ENCODE results near the gene MAL.
A peak's percentile ranks its signal among the peaks of the same experiment; 100 is the strongest.

The MAL gene

DNA sequence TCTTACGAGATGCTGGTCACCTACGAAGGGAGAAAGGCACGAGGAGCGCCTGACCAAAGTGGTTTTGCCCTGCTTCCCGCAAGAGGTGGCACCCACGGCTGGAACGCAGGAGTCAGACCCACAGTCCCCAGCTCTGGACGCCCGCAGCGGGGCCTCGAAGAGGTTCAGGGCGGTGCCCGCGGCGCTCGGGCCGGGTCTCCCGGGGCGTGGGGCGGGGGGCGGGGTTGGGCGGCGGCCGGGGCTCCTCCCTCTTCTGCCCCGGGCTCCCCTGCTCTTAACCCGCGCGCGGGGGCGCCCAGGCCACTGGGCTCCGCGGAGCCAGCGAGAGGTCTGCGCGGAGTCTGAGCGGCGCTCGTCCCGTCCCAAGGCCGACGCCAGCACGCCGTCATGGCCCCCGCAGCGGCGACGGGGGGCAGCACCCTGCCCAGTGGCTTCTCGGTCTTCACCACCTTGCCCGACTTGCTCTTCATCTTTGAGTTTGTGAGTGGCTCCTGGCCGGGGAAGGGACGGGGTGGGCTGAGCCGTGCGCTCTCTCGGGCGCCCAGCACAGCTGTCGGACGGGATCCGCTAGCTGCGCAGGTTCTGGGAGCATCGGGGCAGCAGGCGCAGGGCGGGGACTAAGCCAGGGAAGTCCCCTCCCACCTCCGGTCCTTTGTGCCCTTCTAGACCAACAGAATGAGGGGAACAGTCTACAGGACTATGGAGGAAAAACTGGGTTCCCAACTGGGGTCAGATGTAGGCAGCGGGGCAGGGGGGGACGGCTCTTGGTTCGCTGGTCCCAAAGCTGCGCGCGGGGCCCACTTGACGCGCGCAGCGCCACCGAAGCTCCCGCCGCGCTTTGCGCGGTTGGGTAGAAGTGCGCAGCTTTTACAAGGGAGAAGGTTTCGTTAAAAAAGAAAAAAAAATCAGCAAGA is at the start of gene MAL:
Gene MAL, plus strand, starts transcription at position 303 of the 914 bp plus-strand sequence. Its CDS starts 85 bp downstream, at position 388.
- no peak for DNase-seq

DNA sequence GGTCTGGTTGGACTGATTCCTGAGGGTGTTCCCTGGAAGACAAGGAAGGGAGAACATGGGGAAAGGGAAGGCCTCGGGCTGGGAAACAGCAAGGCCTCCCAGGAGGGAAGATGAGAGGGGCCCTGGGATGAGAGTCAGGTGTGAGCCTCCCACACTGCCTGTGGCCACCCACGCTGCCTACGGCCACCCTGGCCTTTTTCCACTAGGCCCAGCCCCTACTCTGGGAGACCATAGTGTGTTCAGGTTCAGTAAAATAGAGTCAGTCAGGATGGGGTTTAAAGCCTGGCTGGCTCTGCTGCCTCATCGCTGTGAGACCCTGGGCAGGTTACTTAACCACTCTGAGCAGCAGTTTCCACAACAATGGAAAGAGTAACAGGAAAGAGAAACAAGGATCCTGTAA is 47.7 kb upstream of the MAL start:
- DNase-seq = no peak

DNA sequence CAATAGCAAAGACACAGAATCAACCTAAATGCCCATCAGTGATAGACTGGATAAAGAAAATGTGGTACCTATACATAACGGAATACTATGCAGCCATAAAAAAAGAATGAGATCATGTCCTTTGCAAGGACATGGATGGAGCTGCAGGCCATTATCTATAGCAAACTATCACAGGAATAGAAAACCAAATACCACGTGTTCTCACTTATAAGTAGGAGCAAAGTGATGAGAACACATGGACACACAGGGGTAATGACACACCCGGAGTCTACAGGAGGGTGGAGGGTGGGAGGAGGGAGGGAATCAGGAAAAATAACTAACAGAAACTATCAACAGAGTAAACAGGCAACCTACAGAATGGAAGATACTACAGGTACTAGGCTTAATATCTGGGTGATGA is 46.6 kb upstream of the MAL start:
- no peak for DNase-seq

DNA sequence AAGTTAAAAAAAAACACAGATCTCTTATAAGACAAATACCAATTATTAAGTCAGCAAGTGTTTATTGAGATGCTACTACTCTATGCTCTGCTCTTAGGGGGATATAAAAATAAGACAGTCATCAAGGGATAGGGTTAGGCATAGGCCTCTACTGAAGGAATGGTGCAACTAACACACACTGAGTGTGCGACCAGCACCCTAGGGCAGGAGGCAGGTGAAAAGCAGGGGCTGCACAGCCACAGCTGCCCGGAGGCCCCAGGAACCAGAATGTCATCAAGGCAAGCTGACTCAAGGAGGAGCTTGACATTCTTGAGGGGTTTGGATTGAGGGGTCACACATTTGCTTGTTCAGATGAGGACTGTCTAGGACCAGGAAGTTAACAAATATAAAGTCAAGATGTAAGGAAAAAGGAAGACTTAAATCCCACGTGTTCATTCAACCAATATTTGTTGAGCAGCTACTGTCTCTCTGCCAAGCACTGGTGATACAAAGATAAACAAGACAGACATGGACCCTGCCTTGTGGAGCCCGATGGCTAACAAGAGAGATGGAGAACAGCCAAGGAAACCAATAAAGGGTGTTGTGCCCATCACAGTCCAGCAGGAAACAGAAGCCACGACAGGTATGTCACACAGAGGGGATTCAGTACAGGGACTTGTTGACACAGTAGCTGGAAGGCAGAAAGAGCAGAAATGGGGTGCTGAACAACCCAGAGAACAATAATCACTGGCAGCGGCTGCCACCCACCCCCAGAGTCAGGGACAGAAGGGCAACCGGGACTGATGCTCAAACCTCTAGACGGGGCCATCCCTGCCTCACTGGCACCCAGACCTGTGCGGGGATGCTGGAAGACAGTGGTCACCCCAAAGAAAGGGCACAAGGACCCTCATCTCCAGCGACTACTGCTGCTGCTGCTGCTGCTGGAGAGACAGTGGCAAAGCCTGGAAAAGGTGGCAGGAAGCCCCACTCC is 45.8 kb upstream of the MAL start:
- no peak for DNase-seq

DNA sequence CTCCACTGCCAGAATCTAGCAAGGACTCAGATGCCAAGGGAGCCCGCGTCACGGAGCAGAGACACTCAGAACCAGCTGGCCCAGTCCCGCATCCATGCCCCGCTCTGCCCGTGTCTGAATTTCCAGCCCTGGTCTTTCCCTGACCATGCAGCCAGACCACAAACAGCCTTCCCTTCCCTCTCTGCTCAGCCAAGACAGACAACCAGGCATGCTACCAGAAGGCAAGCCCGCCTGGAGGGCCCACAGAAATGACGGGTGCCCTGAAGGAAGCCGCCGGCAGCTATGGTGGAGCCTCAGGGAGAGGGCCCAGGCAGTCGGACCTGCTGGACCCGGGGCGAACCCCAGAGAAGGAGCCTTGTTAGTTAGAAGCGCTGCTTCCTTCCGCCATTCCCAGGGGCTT is 45.1 kb upstream of the MAL start:
- DNase-seq = no peak

DNA sequence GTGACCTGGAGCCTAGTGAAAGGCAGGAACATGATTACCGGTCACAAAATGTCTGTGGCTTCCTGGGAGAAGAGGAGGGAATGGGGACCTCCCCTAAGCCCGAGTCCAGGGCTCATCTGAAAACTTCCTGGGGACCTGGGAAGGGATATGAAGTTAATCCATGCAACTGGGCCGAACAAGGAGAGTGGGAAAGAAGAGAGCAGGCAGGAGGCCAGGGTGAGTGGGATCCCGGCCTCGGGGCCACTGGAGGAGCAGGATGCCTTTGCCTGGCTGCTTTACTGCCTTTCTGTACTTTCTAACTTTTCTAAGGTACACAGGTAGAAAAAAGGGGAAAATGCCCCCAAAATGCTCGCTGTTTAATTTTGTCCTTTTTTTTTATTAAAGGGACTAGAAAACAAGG is 43.4 kb upstream of the MAL start:
- DNase-seq = no peak

DNA sequence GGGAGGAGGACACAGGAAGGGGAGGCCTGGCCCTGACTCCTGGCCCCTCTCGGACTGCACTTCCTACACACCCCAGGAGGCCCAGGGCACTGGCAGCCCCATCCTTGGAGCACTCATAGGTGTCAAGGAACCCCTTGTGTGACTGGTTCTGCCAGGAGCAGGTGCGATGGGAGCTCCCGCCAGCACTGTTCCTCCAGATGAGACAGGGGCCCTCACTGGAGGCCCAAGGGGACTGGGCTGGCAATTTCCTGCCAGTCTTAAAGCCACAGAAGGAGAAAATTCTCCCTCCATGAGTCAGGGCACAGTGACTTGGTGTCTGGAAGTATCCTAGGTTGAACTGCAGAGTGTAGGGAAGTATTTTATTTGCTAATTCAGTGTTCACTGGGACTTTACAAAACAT is 42.8 kb upstream of the MAL start:
- DNase-seq = no peak

DNA sequence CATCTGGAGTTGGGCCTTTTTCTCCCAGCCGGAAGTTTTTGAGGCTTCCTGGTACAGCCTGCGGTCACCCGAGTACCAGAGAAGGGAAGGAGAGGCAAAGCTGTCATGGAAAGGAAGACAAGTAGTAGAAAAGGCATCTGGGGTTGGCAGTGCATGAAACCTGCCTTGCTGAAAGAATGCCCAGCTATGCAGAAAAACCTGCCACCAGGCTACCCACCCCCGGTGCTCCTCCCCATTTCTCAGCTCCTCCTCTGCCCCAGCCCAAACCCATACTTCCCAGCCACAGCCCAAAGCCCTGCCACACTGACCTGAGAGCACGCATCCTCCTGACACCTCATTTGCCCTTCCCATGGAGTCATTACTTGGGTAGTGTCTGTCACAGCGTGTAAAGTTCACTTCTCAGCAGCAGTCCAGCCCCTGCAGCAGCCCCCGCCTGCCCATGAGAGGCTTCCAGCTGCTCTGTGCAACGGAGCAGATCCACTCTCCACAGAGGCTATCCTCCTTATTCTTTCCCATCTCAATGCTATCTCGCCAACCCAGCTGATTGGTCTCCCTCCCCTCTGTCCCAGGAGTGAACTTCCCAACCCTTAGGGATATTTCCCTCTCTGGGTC is 40.4 kb upstream of the MAL start:
- no peak for DNase-seq

DNA sequence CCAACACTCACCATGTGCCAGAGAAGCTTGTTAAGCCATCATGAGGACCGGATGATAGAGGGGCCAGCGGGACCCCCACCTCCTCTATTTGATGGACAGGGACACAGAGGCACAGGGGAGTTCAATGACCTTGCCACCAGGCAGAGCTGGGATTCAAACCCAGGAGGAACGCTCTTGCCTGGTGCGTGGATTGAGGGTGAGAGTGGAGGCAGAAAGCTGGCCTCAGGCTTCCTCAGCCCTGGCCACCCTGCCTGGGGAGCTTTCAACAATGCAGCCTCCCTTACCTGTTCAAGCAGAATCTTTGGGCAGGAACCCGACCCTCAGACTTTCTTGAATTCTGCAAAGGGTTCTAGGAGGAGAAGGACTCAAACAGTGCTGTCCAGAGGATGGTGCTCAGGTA is 39.9 kb upstream of the MAL start:
- no peak for DNase-seq

DNA sequence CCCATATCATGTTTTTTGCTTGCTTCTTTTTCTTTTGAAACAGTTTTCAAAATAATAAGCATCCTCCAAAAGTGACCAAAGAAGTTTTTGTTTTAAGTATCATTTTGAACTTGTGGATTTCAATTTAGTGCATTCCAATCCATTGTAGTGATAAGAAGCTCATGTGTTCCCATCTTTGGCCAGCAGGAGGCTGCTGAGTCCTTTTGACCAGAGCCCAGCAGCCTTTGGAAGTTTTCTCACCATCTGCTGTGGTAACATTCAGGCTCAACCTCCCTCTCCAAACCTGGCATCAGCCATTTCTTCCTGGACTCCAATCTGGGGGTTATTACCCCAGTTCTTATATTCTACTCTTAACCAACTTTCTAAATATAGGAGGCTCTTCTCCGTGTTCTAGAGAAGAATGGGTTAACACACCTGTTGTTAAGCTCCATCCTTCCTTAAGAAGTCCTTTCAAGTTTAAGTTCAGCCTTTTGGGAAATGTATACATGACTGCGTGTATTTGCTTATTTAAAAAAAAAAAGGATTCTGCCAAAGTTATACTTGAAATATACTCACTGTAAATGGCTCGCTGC is 39.0 kb upstream of the MAL start:
- DNase-seq = peak; percentile 5

DNA sequence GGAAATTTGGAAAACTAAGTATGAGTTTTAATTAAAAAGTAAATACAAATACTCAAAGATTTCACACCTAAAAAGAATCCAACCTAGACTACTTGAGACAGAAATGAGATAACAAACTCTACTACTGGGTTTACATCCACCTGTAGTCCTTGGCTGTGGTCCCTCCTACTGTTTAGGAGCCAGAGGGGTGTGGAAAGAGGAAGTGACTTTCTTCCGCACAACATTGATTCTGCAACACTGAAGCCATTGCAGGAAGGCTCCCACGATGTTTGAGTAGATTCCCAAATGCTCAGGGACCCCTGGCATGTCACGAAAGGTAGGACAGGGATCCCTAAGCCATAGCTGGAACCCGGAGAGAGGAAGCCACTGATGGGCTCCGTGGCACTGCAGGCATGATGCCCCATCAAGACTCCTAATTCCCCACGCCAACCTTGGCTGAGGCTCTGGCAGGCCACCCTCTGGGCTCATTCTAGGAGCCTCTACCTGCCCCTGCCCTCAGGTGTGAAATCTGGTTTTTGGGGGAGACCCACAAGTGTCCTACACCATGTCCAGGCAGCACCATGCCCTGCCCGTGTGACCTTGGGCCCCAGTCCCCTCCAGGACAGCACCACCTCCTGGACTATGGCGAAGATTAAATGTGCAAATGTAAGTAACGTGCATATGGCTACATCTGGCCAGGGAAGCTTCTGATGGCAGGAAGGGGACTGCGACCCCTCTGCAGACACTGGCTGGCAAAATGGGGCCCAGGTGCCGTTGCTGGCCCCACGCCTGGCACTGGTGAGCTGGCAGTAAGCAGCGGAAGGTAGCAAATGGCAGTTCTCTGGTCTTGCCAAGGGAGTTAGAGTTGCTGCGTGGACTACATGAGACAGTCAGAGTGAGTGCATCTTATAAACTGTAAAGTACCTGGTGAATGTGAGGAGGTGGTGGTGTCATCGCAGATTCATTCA is 38.2 kb upstream of the MAL start:
- no peak for DNase-seq

DNA sequence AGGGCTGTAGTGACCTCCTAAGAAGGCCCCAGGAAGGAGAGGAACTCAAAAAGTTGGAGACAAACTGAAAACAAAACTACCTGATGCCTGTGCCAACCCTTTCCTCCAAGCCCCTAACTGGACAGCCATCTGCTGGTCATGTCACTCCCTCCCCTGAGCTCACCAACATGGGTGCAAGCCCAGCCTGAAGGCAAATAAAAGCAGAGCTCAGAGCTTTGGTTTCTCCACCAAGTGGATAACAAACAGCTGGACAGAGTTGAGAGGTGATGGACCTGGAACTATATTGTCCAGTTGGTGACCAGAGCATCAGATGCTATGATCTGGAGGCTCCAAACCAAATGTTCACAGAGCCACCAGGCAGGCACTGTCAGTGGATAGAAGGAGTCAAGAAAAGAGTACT is 34.6 kb upstream of the MAL start:
- DNase-seq = no peak

DNA sequence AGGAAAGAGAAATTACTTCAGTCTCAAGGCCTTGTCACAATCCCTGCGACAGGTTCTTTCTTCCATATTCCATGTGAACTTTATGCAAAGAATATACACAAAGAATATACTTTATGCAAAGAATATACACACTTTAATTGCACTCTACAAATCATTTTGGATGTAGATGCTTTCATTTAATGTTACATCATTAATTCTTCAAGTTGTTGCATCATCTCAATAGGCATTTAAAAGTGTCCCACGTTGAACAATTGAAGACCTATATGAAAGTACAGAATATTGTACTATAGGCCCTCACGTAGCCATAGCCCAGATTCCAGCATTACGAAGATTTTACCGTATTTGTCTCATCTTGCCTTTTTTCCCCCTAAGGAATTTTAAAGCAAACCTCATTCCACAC is 33.1 kb upstream of the MAL start:
- DNase-seq = no peak

DNA sequence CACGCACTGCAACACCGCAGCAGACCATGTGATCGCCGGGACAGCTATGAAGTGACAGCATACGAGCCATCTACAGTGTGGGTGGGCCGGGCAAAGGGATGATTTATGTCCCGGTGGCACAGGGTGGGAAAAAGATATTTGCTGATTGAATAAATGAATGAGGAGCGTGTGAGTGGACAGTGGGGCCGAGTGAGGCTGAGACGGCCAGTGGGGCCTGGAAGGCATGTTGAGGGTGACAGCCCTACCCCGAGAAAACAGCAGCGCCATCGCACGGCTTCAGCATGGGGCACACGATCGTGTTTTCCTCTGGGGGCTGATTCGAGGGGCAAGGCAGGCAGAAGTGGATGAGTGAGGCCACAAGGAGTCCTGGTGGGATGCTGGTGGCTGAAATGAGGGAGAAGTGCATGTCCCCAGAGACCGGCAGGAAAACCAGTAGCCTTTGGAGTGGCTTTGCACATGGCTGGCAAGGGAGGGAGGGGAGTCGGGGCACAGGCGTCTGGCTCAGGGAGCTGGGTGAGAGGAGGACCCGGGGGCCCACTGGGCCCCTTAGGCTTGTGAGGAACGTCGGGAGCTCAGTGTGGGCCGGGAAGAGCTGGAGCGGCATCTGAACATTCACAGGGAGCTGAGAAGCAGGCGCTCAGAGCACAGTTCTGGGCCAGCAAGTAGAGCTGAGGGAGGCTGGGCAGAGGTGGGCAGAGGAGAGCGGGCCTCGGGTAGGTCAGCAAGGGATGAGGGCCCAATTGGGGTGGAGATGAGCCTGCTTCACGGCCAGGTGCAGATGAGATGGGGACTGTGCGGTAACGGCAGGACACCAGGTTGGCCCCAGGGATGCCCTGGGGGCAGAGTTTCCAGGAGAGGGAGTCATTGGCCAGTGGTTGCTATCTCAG is 32.1 kb upstream of the MAL start:
- no peak for DNase-seq

DNA sequence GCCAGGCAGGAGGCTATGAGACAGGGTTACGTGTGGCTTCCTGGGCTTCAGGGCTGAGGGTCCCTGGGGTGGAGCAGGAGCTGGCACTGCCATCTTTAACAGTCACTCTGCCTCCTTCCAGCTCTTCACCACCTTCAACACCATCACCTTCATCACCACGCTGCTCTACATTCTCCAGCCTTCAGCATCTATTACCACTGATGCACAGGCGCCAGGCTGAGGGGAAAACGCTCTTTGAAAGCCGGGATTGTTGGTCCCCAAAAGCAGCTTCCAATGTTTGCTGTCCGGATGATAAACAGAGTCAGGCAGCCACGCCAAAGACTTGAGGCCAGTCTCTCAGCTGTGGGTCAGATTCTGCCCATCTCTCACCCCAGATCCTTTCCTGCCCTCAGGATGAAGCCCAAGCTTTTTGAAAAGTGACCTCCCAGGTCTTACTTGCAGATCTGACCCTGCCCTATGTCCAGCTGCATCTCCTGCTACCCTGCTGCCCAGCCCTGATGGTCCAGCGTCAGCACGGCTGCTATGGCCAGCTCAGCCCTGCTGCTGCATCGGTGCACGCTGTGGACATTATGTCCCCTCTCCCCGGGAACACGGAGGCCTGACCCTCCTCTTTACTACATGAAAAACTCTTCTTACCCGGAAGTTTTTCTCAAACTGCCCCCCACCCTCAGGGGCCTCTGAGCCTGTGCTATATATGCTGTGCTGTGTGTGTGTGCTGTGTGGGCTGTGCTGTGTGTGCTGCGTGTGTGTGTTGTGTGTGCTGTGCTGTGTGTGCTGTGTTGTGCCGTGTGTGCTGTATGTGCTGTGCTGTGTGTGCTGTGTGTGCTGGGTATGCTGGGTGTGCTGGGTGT is 31.2 kb upstream of the MAL start:
- no peak for DNase-seq

DNA sequence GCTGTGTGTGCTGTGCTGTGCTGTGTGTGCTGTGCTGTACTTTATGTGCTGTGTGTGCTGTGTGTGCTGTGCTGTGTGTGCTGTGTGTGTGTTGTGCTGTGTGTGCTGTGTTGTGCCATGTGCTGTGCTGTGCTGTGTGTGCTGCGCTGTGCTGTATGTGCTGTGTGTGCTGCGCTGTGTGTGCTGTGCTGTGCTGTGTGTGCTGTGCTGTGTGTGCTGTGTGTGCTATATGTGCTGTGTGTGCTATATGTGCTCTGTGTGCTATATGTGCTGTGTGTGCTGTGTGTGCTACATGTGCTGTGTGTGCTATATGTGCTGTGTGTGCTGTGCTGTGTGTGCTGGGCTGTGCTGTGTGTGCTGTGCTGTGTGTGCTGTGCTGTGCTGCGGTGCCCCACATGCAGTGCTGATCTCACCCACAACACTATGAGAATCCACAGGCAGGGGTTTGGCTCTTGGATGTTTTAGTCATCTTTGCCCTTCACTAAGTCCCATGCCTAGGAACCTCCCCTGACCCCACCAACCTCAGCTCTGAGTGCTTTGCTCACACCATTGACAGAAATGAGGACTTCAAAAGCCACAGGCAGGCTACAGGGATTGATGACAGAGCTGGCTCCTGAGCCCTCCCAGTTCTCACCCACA is 30.5 kb upstream of the MAL start:
- no peak for DNase-seq

DNA sequence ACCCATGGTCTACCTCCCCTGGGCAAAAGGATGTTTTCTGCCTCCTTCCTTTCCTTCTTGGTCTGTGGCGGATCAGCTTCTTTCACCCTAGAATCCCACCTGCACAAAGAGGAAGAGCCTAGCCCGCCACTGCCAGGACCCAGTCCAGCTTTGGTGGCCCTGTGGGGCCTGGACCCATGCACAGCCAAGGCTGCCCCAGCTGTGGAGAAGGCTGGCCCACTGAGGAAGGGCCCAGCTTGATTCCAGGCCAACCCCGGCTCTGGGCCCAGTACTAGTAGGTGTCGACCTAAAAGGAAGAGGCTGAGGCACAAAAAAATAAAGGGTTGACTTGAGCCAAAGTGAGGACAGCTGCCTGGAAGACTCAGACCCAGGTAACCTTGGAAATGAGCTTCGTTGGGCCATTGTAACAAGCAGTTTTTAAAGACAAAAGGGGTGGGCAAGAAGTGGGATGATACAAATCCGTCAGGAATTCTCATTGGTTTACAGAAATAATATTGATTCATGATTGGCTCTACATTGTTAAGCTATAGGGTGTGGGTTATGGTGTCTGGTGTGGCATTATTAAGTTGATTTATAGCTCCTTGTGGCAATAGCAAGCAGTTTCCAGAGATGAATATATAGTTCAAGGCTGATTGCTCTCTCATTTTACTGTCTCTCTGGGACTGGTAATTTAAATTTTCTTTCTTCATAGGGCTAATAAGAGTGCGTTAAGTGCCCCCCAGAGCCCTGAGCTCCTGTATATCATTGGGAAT is 29.8 kb upstream of the MAL start:
- DNase-seq = no peak

DNA sequence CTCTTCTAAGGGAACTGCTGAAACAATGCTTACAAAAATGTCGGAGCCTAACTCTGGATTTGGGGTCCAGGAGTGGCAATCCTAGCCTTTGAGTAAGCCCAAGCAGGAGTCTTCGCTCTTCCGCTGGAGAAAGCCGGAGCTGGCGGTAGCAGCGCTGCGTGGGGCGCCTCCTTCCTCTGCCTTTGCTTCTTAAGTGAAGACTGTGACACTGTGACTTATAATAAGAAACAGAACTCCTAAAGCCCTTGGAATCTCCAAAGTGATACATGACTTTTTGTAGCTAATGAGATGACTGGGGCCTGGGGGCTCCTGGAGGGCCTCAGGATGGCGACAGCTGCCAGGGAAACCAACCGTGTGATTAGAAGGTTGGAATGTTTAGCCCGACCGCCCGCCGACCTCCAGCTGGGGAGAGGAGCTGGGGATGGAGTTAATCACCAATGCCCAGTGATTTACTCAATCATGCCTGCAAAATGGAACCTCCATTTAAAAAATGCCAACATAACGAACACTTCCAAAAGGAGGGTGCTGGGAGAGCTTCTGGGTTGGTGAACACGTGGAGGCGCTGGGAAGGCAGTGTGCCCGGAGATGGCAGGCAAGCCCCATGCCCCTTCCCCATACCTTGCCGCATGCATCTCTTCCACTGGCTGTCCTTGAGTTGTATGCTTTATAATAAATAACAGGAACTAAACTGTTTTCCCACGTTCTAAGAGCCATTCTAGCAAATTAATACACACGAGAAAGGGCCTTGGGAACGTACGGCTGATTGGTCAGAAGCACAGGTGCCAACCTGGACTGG is 29.0 kb upstream of the MAL start:
- DNase-seq = no peak

Data from KG1 (cell line).